Hepatocyte (in vitro differentiated cells): ENCODE measurements around the gene SLU7.

Source experiments
- EZH2 ChIP-seq: fragments of 200-600 bp; sonication (generic); IDR thresholded peaks from 2 replicates; pipeline ENCODE4 v1.6.1; 2016; ENCODE audit warnings: antibody characterized with exemption, mild to moderate bottlenecking, borderline replicate concordance
- EZH2phosphoT487 ChIP-seq: fragments of 200-600 bp; sonication (generic); IDR thresholded peaks from one replicate; pipeline ENCODE4 v1.6.1; 2018; ENCODE audit warnings: antibody characterized with exemption, mild to moderate bottlenecking, low read depth, moderate library complexity; ENCODE audit not compliant: unreplicated experiment, severe bottlenecking
- TF ChIP-seq, protein P1 (sequence below): fragments of 200-600 bp; sonication (generic); IDR thresholded peaks from 2 replicates; pipeline ENCODE4 v1.5.1; 2016; ENCODE audit warnings: antibody characterized with exemption, mild to moderate bottlenecking; ENCODE audit not compliant: poor library complexity

DNA sequence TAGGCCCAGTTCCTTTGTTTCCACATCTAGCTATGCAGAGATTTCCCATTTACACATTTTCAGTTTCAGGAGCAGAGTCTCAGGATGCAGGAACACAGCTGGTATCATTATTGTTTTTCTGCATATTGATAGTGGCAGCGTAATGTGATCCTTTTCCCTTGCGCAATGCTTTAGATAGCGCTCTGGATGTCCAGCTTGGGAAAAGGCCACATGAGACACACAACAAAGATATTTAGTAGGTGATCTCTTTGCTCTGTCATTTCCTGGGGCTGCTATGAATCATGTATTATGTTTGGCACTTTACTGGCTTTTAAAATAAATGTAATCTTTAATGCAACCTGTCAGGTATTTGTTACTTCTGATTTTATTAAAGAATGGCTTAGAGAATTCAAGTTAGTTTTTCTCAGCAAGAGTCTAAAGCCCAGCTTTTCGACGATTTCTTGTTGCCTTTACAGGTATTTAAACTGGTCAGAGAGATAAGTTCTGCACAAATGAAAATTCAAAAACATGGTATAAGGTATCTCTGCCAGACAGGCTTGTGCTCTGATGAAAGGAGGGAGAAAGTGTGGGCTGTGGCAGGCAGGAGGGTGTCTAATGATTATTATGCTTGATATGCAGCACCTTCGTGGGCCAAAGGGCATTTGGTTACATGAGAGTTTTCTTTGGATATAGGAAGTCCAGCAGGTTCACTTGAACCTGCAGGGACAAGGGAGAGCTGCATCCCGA is 45.0 kb upstream of the SLU7 start:
- TF ChIP-seq, protein P1, sequence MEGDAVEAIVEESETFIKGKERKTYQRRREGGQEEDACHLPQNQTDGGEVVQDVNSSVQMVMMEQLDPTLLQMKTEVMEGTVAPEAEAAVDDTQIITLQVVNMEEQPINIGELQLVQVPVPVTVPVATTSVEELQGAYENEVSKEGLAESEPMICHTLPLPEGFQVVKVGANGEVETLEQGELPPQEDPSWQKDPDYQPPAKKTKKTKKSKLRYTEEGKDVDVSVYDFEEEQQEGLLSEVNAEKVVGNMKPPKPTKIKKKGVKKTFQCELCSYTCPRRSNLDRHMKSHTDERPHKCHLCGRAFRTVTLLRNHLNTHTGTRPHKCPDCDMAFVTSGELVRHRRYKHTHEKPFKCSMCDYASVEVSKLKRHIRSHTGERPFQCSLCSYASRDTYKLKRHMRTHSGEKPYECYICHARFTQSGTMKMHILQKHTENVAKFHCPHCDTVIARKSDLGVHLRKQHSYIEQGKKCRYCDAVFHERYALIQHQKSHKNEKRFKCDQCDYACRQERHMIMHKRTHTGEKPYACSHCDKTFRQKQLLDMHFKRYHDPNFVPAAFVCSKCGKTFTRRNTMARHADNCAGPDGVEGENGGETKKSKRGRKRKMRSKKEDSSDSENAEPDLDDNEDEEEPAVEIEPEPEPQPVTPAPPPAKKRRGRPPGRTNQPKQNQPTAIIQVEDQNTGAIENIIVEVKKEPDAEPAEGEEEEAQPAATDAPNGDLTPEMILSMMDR: no peak
- TF ChIP-seq EZH2phosphoT487: no peak
- TF ChIP-seq EZH2: no peak
